OCI-LY1 (cell line): ENCODE data around the gene LENEP.

ENCODE experiments used
- CTCF ChIP-seq: fragments of 200-600 bp; sonication (generic), shearing (Covaris generic); IDR thresholded peaks from 2 replicates; pipeline ENCODE4 v1.5.1; 2017; ENCODE audit warnings: mild to moderate bottlenecking, antibody characterized with exemption, low read length, moderate library complexity, mixed read lengths
- EZH2 ChIP-seq: fragments of 200-600 bp; sonication (generic), shearing (Covaris generic); IDR thresholded peaks from 2 replicates; pipeline ENCODE4 v1.8.0; 2017; ENCODE audit warnings: borderline replicate concordance, mixed run types, mild to moderate bottlenecking, antibody characterized with exemption, low read length, moderate library complexity, mixed read lengths

GRCh38 chr1:154943649-154944400 is 49.6 kb upstream of the LENEP start:
- TF ChIP-seq CTCF (peak; percentile 91), EZH2 (no peak)
